H1 (cell line): ENCODE results near the gene SRPX2. TPM values are rescaled to one million over a fixed set of nuclear protein-coding genes. Genes with fewer than 3 reads are reported as not detected.

Experiments used
- ATF3 ChIP-seq: IDR thresholded peaks from 2 replicates; pipeline ENCODE4 v1.6.1; 2011; ENCODE audit warnings: low read depth, mild to moderate bottlenecking, low read length; ENCODE audit not compliant: insufficient read depth
- CHD7 ChIP-seq: fragments of 300-600 bp; sonication (generic); IDR thresholded peaks from 2 replicates; pipeline ENCODE4 v1.7.1; 2012; ENCODE audit warnings: low read length, moderate library complexity, mild to moderate bottlenecking, inconsistent platforms; ENCODE audit not compliant: insufficient replicate concordance
- RBBP5 ChIP-seq: IDR thresholded peaks from 2 replicates; pipeline ENCODE4 v1.7.1; 2012; ENCODE audit warnings: low read depth, mild to moderate bottlenecking, inconsistent platforms, low read length, moderate library complexity, borderline replicate concordance
- TAF1 ChIP-seq: IDR thresholded peaks from 2 replicates; pipeline ENCODE4 v1.6.1; 2011; ENCODE audit warnings: mild to moderate bottlenecking, low read depth, low read length
- TBP ChIP-seq: IDR thresholded peaks from 2 replicates; pipeline ENCODE4 v1.6.1; 2011; ENCODE audit warnings: low read depth, low read length, improper control_type of control experiment
- polyA plus RNA-seq, 7 experiments: library from polyadenylated mRNA; depleted of rRNA in 3 of 7; stranded (reverse) in 5 of 7; unstranded in 2 of 7; fragments of >200 nt in 5 of 7; fragments of 200-250 nt in 2 of 7; gene quantifications; 1 replicate in 5 of 7; 2 replicates in 1 of 7; 4 replicates in 1 of 7; pipeline versions ENCODE4 v1.2.1 to v1.2.3, GENCODE V29; 2011 to 2013; ENCODE audit warnings: missing spikeins in 2 of 7, mixed read lengths in 2 of 7
- total RNA-seq: library from RNA; stranded (reverse); fragmentation: NEBNext Ultra II Directional; extraction: Animal tissue kit (Norgen Biotek cat#: 25700); gene quantifications from 2 replicates; pipeline ENCODE4 v1.2.1, GENCODE V29; 2021

The SRPX2 gene
- total and polyA plus RNA-seq, 2 of the 8 experiments (the other 6 are each of a cell fraction or from before 2014, with no cell fraction given) = not detected

GRCh38 chrX:100687546-100687945 is 43.5 kb downstream of the SRPX2 start (continued):
- TF ChIP-seq TAF1 (no peak), ATF3 (no peak), RBBP5 (no peak), TBP (no peak), CHD7 (no peak)
- TF ChIP-seq, all 59 proteins: peak for 0
